ENCODE measurements around the gene TRANK1. TPM values are rescaled to one million over a fixed set of nuclear protein-coding genes. Genes with fewer than 3 reads are reported as not detected.

Gene TRANK1
- total and polyA plus RNA-seq, 2 of the 8 experiments (the other 6 are each of a cell fraction or from before 2014, with no cell fraction given) = 2.9 to 8.8 TPM

DNA sequence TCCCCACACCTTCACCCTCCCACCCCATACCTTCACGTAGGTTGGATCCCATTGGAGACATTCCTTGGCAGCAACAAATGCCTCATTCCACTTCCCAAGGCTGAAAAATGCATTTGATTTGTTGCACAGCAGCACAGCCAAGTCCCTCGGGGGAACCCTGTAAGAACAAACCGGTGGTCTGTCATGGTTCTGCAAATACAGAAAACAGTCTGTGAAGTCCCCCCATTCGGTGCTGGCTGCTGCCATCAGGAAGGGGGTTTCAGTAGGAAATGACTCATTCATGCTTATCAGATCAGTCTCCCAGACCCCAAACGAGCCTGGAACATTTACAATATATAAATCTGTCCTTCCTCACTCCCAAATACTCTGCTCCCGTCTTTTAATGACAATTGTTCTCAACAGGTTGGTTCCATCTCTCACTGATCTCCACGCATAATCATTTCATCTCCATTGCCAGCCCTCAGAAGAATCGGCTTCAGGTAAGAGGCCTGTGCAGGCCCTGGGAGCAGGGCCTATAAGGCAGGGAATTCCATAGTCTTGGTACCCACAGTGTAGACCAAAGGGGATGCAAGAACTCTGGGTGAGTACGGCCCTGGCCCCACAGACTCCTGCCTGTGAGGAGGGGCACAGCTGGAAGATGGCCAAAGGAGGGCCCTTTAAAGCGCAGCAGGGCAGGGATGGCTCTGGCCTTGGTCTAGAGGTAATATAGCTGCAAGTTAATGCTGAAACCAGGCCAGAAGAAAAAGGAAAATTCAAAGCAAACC is 41.6 kb downstream of the TRANK1 start:
- no peak overlapping the region for H2BK20ac ChIP-seq (ENCODE audit: low read length)
- H4K8ac ChIP-seq (ENCODE audit: extremely low read depth, insufficient read depth, low read length) = no peak overlapping the region
- H3K9me3 ChIP-seq (ENCODE audit: insufficient read depth in 2 of 2, low read depth in 1 of 2, low read length in 1 of 2) = no peaks in the 10 kb centered on the region
- FAIRE-seq (no peak), DNase-seq (ENCODE audit: low read depth in 1 of 2, low spot score in 2 of 2) (peak in 1 of 2 experiments; percentile 32)
- no peaks in the 10 kb centered on the region for H3K23me2 ChIP-seq (ENCODE audit: low read depth, low read length)
- H4K20me1 ChIP-seq (replicated peaks in 1 of 2; ENCODE audit: control insufficient read depth in 1 of 2, insufficient read depth in 2 of 2, low read length in 2 of 2) = no peaks in the 10 kb centered on the region
- H4K5ac ChIP-seq (ENCODE audit: insufficient read length, low read depth, low read length) = no peak overlapping the region
- no peak overlapping the region for H2BK15ac ChIP-seq (ENCODE audit: low read length)
- H3K36me3 ChIP-seq (ENCODE audit: control insufficient read depth in 2 of 4, insufficient read depth in 4 of 4, low read length in 3 of 4) = no peaks in the 10 kb centered on the region
- H2BK120ac ChIP-seq (replicated peaks; ENCODE audit: low read depth, low read length) = no peak overlapping the region
- CTCF ChIA-PET (ENCODE audit: partially characterized antibody) = interaction anchor here (0.6 to 9.1 kb wide), 10 partner anchors 9 to 134 kb away, joined by 3 to 125 read pairs (median 5); no protein-coding TSS in a partner anchor
- H3K18ac ChIP-seq (ENCODE audit: extremely low read depth, low read length) = no peak overlapping the region
- H3K9ac ChIP-seq (replicated peaks in 1 of 4; ENCODE audit: extremely low read depth in 1 of 4, low read depth in 3 of 4, low read length in 3 of 4) = no peak overlapping the region
- H3K4me1 ChIP-seq (replicated peaks in 1 of 4; ENCODE audit: control insufficient read depth in 3 of 4, insufficient read depth in 4 of 4, low read length in 3 of 4) = no peaks in the 10 kb centered on the region
- H3K14ac ChIP-seq (ENCODE audit: insufficient read length) = no peak overlapping the region
- H3K79me1 ChIP-seq (ENCODE audit: low read depth, low read length) = no peaks in the 10 kb centered on the region
- no peak overlapping the region for H3K27ac ChIP-seq (ENCODE audit: low read depth, low read length)
- H3K27me3 ChIP-seq (replicated peaks in 1 of 4; ENCODE audit: control insufficient read depth in 3 of 4, extremely low read depth in 1 of 4, insufficient read depth in 3 of 4, low read length in 3 of 4) = no peaks in the 10 kb centered on the region
- H2AK5ac ChIP-seq (ENCODE audit: low read depth, low read length) = no peak overlapping the region
- H3K23ac ChIP-seq (ENCODE audit: insufficient read length) = no peak overlapping the region
- POLR2A ChIA-PET (ENCODE audit: partially characterized antibody) = interaction anchor here (1.4 kb wide), 1 partner anchor 10 kb away, joined by 4 read pairs; no protein-coding TSS in a partner anchor
- no peak overlapping the region for H4K91ac ChIP-seq (replicated peaks; ENCODE audit: insufficient read length, low read length)
- no peak overlapping the region; the same call in 1 of the 2 replicates for H2BK12ac ChIP-seq (ENCODE audit: low read depth, low read length)
- no peak overlapping the region for H3K56ac ChIP-seq (replicated peaks; ENCODE audit: insufficient read length, low read depth, low read length)
- no peaks in the 10 kb centered on the region for H3K79me2 ChIP-seq (ENCODE audit: control insufficient read depth in 1 of 2, insufficient read depth in 2 of 2, low read length in 2 of 2)
- 88 to 100% methylated on average over 1 to 10 of the region's 10 CpGs for WGBS, 2 experiments (ENCODE audit: extremely low coverage in 1 of 2, insufficient coverage in 1 of 2, insufficient read length in 1 of 2, insufficient replicate concordance in 2 of 2, low coverage in 1 of 2, low lambda C conversion rate in 2 of 2, missing lambda C conversion rate in 1 of 2)
- H2AFZ ChIP-seq (ENCODE audit: low read length) = no peak overlapping the region
- no peak overlapping the region for H3K4ac ChIP-seq (replicated peaks; ENCODE audit: insufficient read length, low read depth, low read length)
- no peak overlapping the region for H3K4me3 ChIP-seq (ENCODE audit: extremely low read depth in 1 of 4, insufficient read depth in 2 of 4, low read depth in 3 of 4, low read length in 4 of 4)
- no peak overlapping the region for H3K4me2 ChIP-seq (ENCODE audit: insufficient read depth in 1 of 2, low read depth in 2 of 2, low read length in 2 of 2)
- no peak overlapping the region for H2BK5ac ChIP-seq (ENCODE audit: low read depth, low read length)
- TF ChIP-seq SP1 (IDR thresholded peaks at IDR 0.05; ENCODE audit: low read depth, low read length) (no peak), EP300 (IDR thresholded peaks at IDR 0.05; ENCODE audit: borderline replicate concordance in 1 of 2, low read depth in 2 of 2, low read length in 2 of 2) (no peak), KDM5A (IDR thresholded peaks at IDR 0.05; ENCODE audit: low read length) (no peak), SP2 (IDR thresholded peaks at IDR 0.05; ENCODE audit: low read length) (no peak), EZH2 (IDR thresholded peaks at IDR 0.05; ENCODE audit: low read depth, low read length, severe bottlenecking) (no peak), CBX5 (IDR thresholded peaks at IDR 0.05; ENCODE audit: low read depth, low read length) (no peak), BCL11A (IDR thresholded peaks at IDR 0.05; ENCODE audit: low read depth in 2 of 2, low read length in 2 of 2) (no peak), JUN (IDR thresholded peaks at IDR 0.05; ENCODE audit: low read depth, low read length) (no peak), KDM4A (IDR thresholded peaks at IDR 0.05; ENCODE audit: low read depth, low read length, severe bottlenecking) (no peak), RFX5 (IDR thresholded peaks at IDR 0.05; ENCODE audit: borderline replicate concordance, low read depth, low read length) (no peak), FOSL1 (IDR thresholded peaks at IDR 0.05; ENCODE audit: insufficient read depth, low read depth, low read length) (no peak)
- TF ChIP-seq, protein P1, sequence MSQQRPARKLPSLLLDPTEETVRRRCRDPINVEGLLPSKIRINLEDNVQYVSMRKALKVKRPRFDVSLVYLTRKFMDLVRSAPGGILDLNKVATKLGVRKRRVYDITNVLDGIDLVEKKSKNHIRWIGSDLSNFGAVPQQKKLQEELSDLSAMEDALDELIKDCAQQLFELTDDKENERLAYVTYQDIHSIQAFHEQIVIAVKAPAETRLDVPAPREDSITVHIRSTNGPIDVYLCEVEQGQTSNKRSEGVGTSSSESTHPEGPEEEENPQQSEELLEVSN (IDR thresholded peaks at IDR 0.05) = no peak

All from H1 (cell line).